HG02678 (cell line): ENCODE results near the gene TDRD3.

Source experiments
- ATAC-seq: cut with Tn5 transposase; IDR thresholded peaks from one replicate; pipeline ENCODE4 v1.9.1; 2021; ENCODE audit warnings: mild to moderate bottlenecking, moderate library complexity; ENCODE audit not compliant: unreplicated experiment

The TDRD3 gene

DNA sequence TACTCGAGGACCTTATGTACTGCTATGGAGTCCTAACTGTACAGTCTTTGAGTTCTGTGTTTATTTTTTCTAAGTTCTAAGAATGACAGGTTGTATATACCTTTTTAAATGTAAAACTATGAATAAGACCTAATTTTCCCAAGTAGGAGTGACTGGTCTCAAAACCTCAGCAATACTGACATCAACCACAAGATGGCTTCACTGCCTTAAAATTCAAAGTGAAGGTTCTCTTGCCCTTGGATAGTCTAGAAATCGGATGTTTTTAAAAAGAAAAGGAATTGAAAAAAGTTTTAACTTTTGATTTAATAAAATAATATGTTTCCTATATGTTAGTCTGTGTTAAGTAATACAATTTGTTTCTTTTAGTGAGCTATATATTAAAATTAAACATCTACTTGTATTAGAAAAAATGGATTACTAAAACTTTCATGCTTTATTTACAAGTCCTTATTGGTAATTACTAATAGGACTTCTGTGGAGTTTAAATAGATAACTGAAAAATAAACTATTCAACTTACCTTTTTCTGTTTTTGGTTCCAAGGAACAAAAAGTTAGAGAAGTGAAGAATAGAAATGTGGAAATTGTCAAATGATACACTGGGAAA, 52.0 kb downstream of the TDRD3 start:
- peak; percentile 78 for ATAC-seq

DNA sequence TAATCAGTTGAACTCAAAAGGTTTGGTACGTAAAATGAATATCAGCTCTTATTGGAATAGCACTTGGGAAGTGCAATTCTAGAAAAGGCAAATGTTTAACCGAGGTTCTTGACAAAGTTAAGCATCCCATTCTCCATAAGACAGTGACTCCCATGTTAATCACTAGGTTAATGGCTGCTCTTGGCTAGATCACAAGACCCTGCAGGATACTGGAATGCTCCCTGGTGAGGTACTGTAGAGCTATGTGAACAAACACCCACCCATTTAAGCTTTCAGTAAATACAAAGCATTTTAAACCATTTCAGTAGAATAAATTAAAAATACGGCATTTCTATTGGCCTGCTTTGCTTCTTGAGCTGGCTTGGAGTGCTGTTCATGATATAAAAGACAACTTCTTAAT, 56.5 kb downstream of the TDRD3 start:
- ATAC-seq: no peak

DNA sequence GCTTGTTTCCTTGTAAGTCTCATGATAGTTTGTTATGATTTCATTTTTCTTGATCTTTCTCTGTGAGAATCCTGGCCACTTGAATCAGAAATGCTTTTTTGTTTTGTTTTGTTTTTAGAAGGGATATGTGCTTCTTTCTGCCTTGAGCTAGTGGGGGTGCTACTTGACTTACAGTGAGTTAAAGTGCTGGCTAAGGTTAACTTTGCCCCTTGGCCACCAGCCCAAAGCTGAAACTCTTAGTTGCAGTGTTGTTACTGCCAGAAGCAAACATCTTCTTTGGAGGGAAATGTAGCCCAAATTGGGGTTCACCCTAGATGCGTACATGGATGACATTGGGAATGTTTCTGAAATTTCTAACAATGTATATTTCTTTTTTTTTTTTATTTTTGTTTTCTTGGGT, 57.4 kb downstream of the TDRD3 start:
- no peak for ATAC-seq

GRCh38 chr13:60463787-60464186, 66.8 kb downstream of the TDRD3 start:
- ATAC-seq: no peak

DNA sequence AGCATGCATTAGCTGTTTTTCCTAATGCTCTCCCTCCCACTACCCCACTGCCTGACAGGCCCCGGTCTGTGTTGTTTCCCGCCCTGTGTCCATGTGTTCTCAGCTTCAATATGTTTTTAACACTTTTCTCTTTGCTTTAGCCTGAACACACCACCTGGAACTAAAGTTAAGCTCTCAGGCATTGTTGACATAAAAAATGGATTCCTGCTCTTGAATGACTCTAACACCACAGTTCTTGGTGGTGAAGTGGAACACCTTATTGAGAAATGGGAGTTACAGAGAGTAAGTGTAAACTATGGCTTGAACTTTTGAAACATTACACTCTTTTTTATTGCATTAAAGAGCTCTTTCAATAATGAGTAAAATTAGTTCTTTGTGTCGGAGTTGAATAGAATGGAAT, 70.1 kb downstream of the TDRD3 start:
- no peak for ATAC-seq

DNA sequence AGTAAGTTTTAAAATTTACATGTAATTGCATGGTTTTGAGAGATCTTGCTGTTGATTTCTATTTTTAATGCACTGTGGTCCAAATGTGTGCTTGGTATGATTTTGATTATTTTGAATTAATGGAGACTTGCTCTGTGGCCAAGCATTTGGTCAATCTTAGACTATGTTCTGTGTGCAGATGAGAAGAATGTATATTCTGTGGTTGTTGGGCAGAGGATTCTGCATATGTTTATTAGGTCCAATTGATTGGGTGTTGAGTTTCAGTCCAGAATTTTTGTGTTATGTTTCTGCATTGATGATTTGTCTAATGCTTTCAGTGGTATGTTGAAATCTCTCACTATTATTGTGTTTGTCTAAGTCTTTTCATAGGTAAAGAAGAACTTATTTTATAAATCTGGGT, 82.3 kb downstream of the TDRD3 start:
- no peak for ATAC-seq

- ATAC-seq: no peak
Observed at GRCh38 chr13:60482012-60482411, 85.0 kb downstream of the TDRD3 start.

- no peak for ATAC-seq
Observed at GRCh38 chr13:60484865-60485264, 87.8 kb downstream of the TDRD3 start.

GRCh38 chr13:60491531-60491930, 94.5 kb downstream of the TDRD3 start:
- ATAC-seq: no peak

DNA sequence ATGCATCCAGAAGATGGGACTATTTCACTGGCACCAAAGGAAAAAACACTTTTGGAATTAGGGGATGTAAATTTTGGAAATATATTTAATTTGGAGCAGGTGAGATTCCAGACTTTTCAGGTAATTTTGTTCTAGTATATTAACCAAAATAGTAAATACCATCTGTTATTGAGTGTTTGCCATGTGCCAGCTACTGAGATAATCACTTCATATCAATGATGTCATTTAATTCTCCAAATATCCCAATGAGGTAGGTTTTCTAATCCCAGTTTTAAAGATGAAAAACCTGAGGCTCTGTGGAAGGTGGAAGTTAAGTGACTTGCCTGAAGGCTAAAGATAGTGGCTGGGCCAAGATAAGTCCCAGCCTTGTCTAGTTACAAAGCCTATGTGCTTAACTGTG, 95.2 kb downstream of the TDRD3 start:
- no peak for ATAC-seq

- peak; percentile 59 for ATAC-seq
Observed at GRCh38 chr13:60494296-60494695, 97.3 kb downstream of the TDRD3 start.

DNA sequence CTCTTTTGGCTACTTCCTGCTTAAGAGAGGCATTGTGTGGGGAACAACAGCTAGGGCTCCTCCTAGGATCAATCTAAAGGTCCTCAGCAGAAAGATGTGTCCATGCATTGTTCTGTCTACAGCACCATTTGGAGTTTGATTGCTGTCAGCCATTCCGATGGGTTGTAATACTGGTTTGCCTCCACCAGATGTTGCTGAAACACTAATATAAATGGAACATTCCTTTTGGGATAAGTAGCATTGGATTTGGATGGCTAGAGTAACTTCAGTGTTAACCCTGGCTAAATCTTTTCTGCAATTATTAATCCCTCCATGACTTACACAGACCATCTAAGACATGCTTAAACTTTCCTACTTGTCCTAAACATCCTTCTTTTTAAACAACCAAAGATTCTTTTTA, 104.2 kb downstream of the TDRD3 start:
- ATAC-seq: no peak

DNA sequence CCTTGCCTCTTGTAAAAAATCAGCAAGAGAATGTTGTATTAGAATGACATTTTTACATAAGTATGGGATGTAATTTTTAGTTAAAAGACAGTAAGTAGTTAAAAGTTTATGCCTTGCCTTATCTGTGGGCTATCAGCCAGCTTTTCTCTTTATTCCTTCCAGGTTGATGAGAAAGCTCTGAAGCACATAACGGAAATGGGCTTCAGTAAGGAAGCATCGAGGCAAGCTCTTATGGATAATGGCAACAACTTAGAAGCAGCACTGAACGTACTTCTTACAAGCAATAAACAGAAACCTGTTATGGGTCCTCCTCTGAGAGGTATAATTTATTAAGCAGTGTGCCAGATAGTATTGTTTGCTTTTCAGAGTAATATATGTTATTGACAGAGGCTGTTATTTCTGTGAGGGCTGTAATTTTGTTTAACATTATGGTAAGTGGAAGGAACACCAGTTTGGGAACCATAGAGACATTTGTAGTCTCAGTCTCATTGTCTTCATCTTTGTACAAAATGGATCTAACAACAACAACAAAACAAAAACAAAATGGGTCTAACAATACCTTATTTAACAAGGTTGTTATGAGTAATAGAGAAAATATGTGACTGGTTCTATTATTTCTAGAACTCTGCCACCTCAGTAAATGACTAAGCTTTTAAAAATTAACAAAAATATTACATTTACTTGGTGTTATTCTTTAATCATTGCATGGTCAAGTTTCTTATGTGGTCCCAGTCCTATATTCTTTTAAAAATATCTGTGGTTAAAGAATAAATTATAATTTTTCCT, 112.8 kb downstream of the TDRD3 start:
- ATAC-seq: no peak

DNA sequence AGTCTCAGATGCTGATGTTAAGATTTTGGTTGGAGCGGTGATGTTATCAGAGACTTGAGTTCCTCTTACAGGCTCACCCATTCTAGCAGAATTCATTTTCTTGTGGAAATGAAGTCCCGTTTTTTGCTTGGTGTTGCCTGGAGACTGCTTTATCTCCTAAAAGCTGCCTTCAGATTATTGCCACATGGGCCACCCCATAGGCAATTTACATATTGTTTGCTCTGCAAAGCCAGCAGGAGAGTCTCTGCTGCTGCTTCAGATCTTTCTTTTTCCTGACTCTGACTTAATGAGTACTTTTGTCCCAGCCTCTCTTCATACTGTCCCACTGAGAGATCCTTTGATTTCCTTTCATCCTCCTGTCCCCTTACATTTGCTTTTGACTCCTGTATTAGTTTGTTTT, 114.6 kb downstream of the TDRD3 start:
- no peak for ATAC-seq

- no peak for ATAC-seq
Observed at GRCh38 chr13:60514891-60515290, 117.9 kb downstream of the TDRD3 start.

DNA sequence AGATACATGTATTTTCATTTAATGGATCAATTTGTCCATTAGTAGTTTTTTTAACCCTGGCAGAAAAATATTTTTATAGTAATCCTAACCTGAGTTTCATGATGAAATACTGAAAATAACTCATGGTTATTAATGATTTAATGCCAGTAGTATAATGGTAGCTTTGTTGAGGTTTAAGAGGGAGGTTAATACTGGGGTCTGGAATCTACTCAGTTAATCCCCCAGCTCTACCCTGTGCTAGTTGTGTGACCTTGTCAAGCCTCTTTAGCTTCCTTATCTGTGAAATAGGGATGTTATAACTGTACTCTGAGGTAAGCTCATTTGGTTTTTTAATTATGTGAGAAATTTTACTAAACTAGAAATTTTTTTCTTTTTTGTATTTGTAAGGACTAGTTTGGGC, 122.5 kb downstream of the TDRD3 start:
- ATAC-seq: no peak

DNA sequence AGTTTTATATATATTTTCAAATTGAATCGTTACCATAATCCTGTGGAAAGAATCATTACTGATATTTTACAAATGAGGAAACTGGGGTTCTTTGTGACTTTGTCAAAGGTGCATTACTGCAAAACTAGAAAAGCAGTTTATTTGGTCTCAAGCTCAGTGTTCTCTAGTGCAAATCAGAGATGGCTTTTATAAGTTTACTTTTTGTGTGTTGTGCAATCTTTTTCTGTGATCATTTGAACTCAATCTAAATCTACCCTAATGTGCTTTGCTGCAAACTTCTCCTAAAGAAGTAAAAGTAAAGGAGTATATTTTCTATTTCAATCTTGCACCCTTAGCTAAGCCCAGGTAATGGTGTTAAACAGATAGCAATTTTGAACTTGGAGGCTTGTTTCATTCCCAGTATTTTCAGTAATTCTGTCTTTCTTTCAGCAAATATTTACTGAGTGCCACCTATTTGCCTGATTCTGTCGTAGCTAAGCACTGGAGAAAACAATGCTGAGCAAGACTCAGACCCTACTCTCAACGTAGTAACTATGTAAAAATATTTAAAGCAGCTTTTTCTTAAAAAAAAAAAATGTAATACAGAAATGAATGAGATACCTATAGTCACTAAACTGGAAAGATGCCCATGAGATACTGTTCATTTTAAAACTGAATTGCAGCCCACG, 124.0 kb downstream of the TDRD3 start:
- no peak for ATAC-seq

DNA sequence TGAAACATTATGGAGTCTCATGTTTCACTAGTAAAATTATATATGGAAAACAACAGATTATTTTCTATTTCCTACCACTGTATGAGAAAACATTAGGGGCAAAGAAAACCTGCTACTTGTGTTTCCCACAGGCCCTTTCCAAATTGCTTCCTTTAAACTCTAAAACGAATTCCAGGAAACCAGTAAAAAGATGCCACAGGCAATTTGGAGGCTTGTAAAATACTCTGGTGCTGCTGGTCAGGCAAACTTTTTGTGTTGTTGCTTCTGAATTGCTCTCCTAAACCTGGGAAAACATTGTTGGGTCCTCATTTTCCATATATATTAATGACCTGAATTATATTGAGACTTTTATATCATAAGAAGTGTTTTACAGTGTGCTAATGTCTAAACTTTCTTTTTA, 141.5 kb downstream of the TDRD3 start:
- no peak for ATAC-seq

GRCh38 chr13:60540276-60540675, 143.3 kb downstream of the TDRD3 start:
- ATAC-seq: no peak

- no peak for ATAC-seq
Observed at GRCh38 chr13:60562096-60562780, 165.2 kb downstream of the TDRD3 start.

GRCh38 chr13:60571571-60571970, 174.6 kb downstream of the TDRD3 start:
- no peak for ATAC-seq
